Astrocyte (in vitro differentiated cells and primary cell): ENCODE results near the gene PDE11A.

Source experiments
- EZH2 ChIP-seq: IDR thresholded peaks from 2 replicates; pipeline ENCODE4 v1.6.1; 2012; ENCODE audit warnings: mild to moderate bottlenecking, low read length, inconsistent platforms; ENCODE audit not compliant: insufficient read depth
- TF ChIP-seq, protein P1 (sequence below): IDR thresholded peaks from 2 replicates; pipeline ENCODE4 v1.5.1; 2011; ENCODE audit warnings: low read depth, mild to moderate bottlenecking, inconsistent platforms, low read length, moderate library complexity; ENCODE audit not compliant: insufficient read depth

DNA sequence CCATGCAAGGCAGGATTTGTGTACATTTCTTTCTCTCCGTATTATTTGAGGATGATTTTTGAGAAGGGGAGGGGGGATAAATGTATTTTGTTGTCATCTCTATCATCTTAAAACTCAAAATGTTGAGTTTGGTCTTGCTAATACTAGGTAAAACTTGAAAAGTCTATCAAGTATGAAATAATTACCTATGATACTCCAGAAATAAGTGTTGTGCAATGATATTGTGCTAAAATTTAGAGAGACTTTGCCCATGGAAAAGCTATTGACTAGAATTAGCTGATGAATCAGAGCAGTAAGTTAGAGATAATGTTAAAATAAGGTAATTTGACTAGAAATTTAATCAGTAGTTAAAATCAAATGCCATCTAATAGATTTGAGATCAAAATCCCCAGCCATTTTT is 356.1 kb downstream of the PDE11A start:
- TF ChIP-seq, protein P1, sequence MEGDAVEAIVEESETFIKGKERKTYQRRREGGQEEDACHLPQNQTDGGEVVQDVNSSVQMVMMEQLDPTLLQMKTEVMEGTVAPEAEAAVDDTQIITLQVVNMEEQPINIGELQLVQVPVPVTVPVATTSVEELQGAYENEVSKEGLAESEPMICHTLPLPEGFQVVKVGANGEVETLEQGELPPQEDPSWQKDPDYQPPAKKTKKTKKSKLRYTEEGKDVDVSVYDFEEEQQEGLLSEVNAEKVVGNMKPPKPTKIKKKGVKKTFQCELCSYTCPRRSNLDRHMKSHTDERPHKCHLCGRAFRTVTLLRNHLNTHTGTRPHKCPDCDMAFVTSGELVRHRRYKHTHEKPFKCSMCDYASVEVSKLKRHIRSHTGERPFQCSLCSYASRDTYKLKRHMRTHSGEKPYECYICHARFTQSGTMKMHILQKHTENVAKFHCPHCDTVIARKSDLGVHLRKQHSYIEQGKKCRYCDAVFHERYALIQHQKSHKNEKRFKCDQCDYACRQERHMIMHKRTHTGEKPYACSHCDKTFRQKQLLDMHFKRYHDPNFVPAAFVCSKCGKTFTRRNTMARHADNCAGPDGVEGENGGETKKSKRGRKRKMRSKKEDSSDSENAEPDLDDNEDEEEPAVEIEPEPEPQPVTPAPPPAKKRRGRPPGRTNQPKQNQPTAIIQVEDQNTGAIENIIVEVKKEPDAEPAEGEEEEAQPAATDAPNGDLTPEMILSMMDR = no peak
- TF ChIP-seq EZH2 = no peak
